ENCODE measurements around the gene DOCK4. TPM values are rescaled to one million over a fixed set of nuclear protein-coding genes. Genes with fewer than 3 reads are reported as not detected.

DOCK4 gene
- total RNA-seq, 1 donor from 2014 or later, result 43.5 TPM

DNA sequence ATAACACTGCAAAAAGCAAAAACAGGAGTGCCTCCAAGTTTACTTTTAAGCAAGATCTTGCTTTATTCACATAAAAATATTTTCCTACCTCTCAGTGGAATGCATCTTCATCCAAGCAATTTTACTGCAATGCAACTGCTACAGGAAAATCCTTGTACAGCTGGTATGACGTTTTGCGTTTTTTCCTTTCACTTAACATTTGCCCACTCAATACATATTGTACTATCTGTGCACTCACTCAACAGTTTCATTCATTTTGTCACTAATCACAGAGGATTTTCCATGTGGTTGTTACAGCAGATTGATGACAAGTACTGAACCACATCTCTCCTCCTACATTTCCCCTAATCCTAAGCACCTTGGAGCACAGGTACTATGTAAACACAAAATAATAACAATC lies 421.9 kb downstream of the DOCK4 start:
- Histone ChIP-seq H3K4me3 (no peak overlapping the region), H3K27ac (no peak overlapping the region), H3K4me1 (no peaks in the 10 kb centered on the region), H3K36me3 (no peaks in the 10 kb centered on the region), H3K27me3 (no peaks in the 10 kb centered on the region), H3K9me3 (no peaks in the 10 kb centered on the region)
- no peak for DNase-seq (ENCODE audit: low spot score in 2 of 2)
- intact Hi-C loops (cut with DNase I), result no loop called here
- TF ChIP-seq, protein P1, sequence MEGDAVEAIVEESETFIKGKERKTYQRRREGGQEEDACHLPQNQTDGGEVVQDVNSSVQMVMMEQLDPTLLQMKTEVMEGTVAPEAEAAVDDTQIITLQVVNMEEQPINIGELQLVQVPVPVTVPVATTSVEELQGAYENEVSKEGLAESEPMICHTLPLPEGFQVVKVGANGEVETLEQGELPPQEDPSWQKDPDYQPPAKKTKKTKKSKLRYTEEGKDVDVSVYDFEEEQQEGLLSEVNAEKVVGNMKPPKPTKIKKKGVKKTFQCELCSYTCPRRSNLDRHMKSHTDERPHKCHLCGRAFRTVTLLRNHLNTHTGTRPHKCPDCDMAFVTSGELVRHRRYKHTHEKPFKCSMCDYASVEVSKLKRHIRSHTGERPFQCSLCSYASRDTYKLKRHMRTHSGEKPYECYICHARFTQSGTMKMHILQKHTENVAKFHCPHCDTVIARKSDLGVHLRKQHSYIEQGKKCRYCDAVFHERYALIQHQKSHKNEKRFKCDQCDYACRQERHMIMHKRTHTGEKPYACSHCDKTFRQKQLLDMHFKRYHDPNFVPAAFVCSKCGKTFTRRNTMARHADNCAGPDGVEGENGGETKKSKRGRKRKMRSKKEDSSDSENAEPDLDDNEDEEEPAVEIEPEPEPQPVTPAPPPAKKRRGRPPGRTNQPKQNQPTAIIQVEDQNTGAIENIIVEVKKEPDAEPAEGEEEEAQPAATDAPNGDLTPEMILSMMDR (IDR thresholded peaks at IDR 0.05), result no peak

GRCh38 chr7:111783854-111784253 lies 422.3 kb downstream of the DOCK4 start:
- Histone ChIP-seq H3K9me3 (no peaks in the 10 kb centered on the region), H3K36me3 (no peaks in the 10 kb centered on the region), H3K4me3 (no peak overlapping the region), H3K27me3 (no peaks in the 10 kb centered on the region), H3K4me1 (no peaks in the 10 kb centered on the region), H3K27ac (no peak overlapping the region)
- intact Hi-C loops (cut with DNase I), result no loop called here
- no peak for DNase-seq (ENCODE audit: low spot score in 2 of 2)
- TF ChIP-seq, protein P1 (IDR thresholded peaks at IDR 0.05), result no peak

- Histone ChIP-seq H3K4me3 (no peak overlapping the region), H3K9me3 (peaks cover 0 to 8% of the 10 kb centered on the region in 2 donors), H3K36me3 (peaks cover 0 to 19% of the 10 kb centered on the region in 2 donors), H3K27ac (no peak overlapping the region), H3K27me3 (no peaks in the 10 kb centered on the region), H3K4me1 (no peaks in the 10 kb centered on the region)
- DNase-seq (ENCODE audit: low spot score in 2 of 2), result no peak
- intact Hi-C loops (cut with DNase I), result no loop called here
- TF ChIP-seq, protein P1 (IDR thresholded peaks at IDR 0.05), result no peak
Observed at GRCh38 chr7:111780527-111780926, 425.7 kb downstream of the DOCK4 start.

DNA sequence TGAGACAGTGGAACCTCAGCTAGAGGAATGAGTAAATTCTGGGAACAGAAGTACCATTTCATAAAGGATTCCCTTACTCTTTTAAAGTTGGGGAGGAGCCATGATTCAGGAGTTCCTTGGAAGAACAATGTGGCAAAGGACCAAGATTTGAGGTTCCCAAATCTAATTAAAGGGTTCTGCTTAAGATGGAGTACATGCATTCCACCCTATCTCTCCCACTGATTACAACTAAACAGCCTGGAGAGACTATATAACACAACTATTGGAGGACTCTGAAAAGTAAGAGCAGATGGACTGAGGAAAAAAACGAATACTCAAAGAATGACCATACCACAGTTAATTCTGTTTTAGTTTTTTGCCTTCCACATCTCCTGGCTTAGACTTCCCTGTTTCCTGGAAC lies 431.0 kb downstream of the DOCK4 start:
- intact Hi-C loops (cut with DNase I), result no loop called here
- Histone ChIP-seq H3K9me3 (peaks cover 0 to 8% of the 10 kb centered on the region in 2 donors), H3K36me3 (peaks cover 0 to 29% of the 10 kb centered on the region in 2 donors), H3K27ac (no peak overlapping the region), H3K27me3 (no peaks in the 10 kb centered on the region), H3K4me1 (no peaks in the 10 kb centered on the region), H3K4me3 (no peak overlapping the region)
- TF ChIP-seq, protein P1 (IDR thresholded peaks at IDR 0.05), result no peak
- DNase-seq (ENCODE audit: low spot score in 2 of 2), result no peak

GRCh38 chr7:111772716-111773115 lies 433.5 kb downstream of the DOCK4 start:
- Histone ChIP-seq H3K9me3 (peaks cover 0 to 8% of the 10 kb centered on the region in 2 donors), H3K36me3 (peaks cover 0 to 21% of the 10 kb centered on the region in 2 donors)
- intact Hi-C loops (cut with DNase I), result no loop called here

More at GRCh38 chr7:111772716-111773115, 433.5 kb downstream of the DOCK4 start:
- Histone ChIP-seq H3K4me1 (no peaks in the 10 kb centered on the region), H3K27me3 (no peaks in the 10 kb centered on the region), H3K27ac (no peak overlapping the region), H3K4me3 (no peak overlapping the region)
- TF ChIP-seq, protein P1 (IDR thresholded peaks at IDR 0.05), result no peak
- DNase-seq (ENCODE audit: low spot score in 2 of 2), result no peak
